NCI-H2171 treated with DMSO at 0.1 percent for 48 hours (cell line): Measurements from ENCODE around the gene AHSG.

Source experiments
- DNase-seq: peaks from one replicate; lab custom pipeline; 2025; lab: John Stamatoyannopoulos, UW

Gene AHSG

GRCh38 chr3:186642014-186642413, 29.2 kb downstream of the AHSG start:
- no peak for DNase-seq

DNA sequence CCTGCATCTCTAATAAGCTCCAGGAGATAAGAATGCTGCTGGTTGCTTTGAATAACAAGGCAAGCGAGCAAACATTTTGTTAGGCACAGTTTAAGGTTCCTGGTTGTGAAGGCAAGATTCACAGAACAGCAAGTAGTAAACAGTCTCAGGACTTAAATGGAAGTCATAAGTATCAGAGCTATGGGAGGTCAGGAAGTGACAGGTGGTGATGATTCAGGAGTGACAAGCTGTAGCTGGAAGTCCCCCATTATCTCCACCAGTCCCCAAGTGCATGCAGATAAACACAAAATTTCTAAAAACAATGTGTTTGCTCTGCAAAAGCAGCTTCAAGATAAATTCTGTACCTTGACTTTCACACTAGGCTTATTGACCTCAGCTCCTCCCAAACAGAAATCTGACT, 30.6 kb downstream of the AHSG start:
- DNase-seq, result no peak

GRCh38 chr3:186644683-186645082, 31.8 kb downstream of the AHSG start:
- no peak for DNase-seq

DNA sequence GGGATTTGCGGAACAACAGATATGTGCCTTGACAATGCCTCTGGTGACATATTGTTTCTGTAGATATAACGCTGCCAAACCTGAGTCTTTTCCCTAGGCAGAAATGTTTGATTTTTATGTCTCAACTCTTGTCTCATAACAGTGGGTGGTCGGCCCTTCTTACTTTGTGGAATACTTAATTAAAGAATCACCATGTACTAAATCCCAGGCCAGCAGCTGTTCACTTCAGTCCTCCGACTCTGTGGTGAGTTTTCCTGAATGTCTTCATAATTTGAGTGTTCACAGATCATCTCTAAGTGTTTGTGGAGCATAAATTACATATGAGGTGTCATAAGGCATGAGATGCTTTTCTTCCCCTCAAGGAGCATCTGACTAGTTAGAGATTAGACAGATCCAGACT, 33.2 kb downstream of the AHSG start:
- DNase-seq, result no peak

DNA sequence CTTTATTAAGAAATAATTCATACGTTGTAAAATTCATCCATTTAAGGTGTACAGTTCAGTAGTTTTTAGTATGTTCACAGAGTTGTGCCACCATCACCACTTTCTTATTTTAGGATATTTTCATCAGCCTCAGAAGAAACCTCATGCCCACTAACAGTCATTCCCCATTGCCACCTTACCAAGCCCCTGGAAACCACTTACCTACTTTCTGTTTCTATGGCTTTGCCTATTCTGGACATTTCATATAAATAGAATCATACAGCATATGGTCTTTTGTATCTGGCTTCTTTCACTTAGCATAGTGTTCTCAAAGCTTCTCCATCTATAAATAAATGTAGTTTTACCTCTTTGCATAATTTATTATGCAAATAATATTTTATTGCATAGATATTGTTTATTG, 34.0 kb downstream of the AHSG start:
- no peak for DNase-seq

DNA sequence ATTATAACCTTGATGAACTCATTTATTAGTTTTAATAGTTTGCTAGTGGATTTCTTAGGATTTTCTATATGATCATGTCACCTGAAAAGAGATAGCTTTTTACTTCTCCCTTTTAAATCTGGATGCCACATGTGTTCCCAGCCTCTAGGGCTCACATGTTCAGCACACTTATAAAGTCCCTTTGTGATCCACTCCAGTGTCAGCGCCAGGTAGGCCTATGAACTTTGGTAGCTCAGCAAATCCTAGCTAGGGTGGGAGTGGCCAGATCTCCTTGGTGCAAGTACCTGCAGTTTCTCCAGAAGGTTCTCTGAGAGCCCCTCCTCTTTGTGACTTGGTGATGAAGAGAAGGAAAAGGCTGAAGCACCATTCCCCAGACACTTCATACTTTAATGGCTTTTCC, 36.0 kb downstream of the AHSG start:
- DNase-seq, result no peak

DNA sequence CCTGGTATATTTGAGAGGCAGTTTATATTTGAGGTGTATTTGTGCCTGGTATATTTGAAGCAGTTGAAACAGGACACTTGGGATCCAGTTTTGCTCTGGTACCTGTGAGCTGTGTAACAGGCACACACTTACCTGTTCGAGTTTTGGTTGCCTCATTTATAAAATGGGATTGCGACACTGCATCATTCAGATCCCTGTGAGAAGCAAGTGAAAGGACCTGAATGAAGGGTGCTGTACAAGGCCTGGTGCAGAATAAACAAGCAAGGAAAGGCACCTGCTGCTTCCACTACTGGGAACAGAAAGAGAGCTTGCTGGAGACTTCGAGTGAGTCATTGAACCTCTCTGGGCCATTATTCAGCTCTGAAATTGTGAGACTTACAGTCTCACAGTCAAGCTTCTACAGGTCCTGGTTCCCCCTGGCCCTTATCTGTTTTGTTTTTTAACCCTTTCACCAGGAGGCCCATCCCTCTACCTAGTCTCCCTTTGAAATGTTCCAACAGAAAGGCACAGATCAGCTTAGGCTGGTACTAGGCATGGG, 38.9 kb downstream of the AHSG start:
- no peak for DNase-seq

- no peak for DNase-seq
Observed at GRCh38 chr3:186653080-186653707, 40.3 kb downstream of the AHSG start.

- no peak for DNase-seq
Observed at GRCh38 chr3:186653984-186654383, 41.1 kb downstream of the AHSG start.

- no peak for DNase-seq
Observed at GRCh38 chr3:186663361-186664118, 50.7 kb downstream of the AHSG start.

DNA sequence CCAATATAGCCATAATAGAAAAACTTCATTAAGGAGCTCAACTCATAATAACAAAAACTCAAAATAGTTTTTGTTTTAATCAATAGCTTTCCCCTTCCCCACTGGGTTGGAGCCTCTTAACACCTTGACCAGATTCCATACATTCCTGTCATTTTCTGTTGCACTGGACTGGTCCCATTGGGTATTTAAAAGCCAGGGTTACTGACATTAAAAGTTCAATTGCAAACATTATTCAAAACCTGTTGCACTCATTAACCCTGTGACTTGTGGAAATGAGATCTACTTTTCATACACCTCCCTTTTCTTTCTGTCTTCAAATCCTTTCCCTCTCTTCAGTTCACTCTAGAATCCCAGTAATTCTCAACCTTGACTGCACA, 51.2 kb downstream of the AHSG start:
- no peak for DNase-seq

- DNase-seq, result no peak
Observed at GRCh38 chr3:186664506-186664905, 51.6 kb downstream of the AHSG start.

DNA sequence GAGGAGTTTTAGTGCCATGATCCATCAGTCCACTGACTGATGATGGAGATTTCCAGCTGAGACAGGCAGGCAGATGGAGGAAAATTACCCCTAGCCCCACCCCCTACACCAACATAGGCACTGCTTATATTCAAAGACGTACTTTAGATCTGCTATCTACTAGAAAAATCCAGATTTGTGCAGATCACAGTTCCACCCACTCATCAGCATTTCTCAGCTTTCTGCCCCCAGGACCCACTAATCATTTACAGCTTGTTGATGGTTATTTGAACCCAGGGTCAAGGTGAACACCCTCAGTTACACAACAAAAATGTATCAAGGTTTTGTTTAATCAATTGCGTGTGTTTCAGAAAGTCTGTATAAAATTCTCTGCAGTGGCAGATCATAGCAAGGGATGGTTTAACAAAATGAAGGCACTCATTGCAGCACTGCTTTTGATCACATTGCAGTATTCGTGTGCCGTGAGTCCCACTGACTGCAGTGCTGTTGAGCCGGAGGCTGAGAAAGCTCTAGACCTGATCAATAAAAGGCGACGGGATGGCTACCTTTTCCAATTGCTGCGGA, 52.8 kb downstream of the AHSG start, which contains the start of gene HRG:
HRG (plus strand) TSS at position 390 of the 564 bp plus-strand sequence; CDS start at position 408, 18 bp downstream.
- no peak for DNase-seq

- DNase-seq, result no peak
Observed at GRCh38 chr3:186668426-186668825, 55.6 kb downstream of the AHSG start.

- no peak for DNase-seq
Observed at GRCh38 chr3:186669378-186670084, 56.7 kb downstream of the AHSG start.

DNA sequence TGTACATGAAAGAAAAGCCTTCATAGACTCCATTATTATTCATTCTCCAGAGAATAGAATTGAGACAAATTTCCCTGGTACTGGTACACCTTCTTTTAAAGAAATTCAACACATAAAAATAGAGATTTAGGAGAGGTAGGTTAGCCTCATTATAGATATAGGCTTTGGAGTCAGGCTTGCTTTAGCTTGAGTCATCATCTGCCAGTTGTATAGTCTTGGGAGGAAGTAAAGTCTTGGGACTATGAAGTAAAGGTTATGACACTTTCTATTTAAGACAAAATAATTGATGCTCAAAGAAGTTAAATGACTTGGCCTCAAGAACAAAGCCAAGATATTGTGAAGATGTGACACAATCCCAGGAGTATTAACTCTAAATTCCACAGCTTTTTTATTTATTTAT, 57.3 kb downstream of the AHSG start:
- DNase-seq, result no peak
